ENCODE measurements around the gene TIMM13.
"Not testable (repeated sequence)": the region's sequence is repeated elsewhere in the genome, so short reads cannot be mapped to it uniquely, and the experiment has no call there.

TIMM13 gene

DNA sequence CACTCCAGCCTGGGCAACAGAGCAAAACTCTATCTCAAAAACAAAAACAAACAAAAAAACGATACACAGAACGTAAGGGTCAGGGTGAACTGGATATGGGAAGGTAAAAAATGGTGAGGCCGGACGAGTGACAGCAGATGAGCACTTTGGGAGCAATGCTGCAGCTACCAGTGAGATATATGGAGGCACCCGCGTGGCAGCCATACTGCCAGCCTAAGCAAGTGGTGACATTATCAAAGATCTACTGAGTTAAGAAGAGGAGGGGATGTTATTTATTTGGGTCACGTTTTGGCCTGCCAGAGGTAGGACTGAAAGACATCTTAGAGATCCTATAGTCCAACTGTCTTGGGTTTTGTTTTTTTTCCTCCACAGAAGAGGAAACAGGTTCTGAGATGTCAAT, 14.2 kb downstream of the TIMM13 start:
- no peak for DNase-seq

DNA sequence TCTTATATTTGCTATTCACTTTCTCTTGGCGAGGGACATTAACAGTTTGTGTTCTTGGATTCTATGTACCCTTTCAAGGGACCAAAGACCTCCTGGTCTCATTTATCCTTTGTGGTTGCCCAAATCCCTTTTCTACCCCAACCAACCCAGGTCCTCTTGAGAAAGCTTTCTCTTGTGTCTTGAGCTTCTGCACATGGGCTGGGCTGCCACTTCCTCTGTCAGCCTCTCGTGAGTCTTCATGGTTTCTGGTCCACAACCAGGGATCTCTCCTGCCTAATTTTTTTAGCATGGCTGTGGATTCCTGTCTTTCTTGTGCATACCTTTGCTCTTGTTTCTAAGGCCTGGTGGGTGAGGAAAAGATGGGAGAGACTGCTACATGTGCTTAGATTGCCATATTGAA, 14.9 kb downstream of the TIMM13 start:
- no peak for DNase-seq

DNA sequence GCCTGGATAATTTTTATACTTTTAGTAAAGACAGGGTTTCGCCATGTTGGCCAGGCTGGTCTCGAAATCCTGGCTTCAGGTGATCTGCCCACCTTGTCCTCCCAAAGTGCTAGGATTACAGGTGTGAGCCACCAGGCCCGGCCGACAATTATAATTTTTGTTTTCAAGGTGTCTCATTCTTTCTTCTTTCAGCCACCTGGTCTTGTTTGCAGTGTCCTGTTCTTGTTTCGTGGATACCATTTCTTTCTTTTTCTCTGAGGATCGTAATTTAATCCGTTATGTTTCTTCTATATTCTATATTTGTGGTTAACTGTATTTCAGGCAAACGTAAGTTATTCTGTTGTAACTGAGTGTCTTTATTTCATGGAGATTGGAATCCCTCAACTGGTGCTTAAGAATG, 15.7 kb downstream of the TIMM13 start:
- DNase-seq: no peak

DNA sequence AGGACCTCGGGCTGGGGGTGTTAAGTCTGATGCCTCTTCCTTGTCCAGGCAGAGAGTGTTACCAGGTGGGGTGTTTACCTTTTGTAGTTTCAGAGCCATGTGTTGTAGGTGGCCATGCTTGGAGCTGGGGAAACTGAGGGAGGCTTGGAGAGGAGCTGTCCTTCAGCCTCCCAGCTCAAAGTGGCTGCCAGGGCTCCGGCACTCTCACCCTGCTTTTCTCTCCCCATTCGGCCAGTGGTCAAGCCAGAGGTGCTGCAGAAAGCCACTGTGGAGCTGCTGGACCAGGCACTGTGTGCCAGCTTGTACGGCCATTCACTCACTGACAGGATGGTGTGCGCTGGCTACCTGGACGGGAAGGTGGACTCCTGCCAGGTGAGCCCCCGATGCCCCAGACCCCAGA, 17.4 kb downstream of the TIMM13 start:
- no peak for DNase-seq

DNA sequence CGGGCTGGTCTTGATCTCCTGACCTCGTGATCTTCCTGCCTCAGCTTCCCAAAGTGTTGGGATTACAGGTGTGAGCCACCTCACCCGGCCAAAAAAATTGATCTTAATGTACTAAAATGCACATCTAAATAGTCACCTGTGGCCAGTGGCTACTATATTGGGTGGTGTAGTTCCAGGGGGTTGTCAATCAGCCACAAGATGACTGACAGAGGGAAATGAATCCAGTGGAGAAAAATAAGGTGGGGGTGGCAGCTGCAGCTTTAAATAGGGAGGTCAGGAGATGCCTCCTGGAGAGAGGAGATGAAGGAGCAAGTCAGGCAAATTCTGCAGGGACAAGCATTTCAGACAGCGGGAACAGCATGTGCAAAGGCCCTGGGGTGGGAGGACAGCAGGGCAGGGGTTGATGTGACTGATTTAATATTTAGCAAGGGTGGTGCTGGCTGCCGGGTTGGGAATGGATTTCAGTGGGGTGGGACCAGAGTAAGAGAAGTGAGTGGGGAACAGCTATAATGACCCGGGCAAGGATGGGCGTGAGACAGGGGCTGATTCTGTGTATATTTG, 18.0 kb downstream of the TIMM13 start:
- no peak for DNase-seq

DNA sequence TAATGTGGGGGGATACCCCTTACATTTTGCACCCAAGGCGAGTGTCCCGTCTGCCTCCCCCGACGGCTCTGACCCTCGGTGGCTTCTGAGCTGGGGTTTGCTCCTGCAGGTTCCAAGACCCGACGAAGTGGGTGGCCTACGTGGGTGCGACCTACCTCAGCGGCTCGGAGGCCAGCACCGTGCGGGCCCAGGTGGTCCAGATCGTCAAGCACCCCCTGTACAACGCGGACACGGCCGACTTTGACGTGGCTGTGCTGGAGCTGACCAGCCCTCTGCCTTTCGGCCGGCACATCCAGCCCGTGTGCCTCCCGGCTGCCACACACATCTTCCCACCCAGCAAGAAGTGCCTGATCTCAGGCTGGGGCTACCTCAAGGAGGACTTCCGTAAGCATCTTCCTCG, 19.1 kb downstream of the TIMM13 start:
- no peak for DNase-seq

DNA sequence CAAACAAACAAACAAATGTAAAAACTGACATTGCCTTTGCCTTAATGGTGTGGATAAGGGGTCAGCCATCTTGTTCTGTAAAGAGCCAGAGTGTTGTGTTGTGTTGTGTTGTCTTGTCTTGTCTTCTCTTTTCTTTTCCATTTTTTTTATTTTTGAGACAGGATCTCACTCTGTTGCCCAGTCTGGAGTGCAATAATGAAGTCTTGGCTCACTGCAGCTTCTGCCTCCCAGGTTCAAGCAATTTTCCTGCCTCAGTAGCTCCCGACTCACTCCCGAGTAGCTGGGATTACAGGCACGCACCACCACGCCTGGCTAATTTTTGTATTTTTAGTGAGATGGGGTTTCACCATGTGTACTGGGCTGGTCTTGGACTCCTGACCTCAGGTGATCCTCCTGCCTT, 27.8 kb downstream of the TIMM13 start:
- DNase-seq: no peak

DNA sequence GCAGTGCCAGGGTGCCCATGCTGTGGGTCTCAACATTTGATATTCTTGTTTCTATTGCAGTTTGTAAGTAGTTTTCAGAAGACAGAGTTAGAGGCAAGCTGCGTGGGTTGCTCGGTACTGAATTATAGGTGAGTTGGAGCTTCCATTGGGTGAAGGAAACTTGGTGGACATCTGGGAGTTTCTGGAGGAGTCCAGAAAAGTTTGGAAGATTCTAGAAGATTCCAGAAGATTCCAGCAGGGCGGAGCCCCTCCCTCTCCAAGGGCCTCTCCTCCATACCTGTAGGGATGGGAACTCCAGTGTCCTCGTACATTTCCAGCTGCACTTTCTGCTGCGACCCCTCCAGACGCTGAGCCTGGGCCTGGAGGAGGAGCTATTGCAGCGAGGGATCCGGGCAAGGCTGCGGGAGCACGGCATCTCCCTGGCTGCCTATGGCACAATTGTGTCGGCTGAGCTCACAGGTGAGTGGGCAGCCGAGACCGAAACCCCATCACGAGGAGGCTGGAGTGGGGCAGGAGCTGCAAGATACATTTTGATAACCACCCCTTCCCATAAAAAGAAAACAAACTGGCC, 28.6 kb downstream of the TIMM13 start:
- DNase-seq: no peak

DNA sequence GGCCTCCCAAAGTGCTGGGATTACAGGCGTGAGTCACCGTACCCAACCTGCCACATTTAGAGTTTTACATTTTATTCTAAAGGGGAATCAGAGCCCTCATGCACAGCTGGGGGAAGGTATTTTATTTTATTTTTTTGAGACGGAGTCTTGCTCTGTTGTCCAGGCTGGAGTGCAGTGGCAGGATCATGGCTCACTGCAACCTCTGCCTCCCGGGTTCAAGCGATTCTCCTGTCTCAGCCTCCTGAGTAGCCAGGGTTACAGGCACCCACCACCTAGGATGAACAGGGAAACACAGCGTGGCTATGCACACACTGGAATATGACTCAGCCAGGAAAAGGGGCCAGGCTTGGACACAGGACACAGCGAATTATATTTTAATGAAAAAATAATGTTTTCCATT, 30.2 kb downstream of the TIMM13 start:
- not testable (repeated sequence) for DNase-seq

DNA sequence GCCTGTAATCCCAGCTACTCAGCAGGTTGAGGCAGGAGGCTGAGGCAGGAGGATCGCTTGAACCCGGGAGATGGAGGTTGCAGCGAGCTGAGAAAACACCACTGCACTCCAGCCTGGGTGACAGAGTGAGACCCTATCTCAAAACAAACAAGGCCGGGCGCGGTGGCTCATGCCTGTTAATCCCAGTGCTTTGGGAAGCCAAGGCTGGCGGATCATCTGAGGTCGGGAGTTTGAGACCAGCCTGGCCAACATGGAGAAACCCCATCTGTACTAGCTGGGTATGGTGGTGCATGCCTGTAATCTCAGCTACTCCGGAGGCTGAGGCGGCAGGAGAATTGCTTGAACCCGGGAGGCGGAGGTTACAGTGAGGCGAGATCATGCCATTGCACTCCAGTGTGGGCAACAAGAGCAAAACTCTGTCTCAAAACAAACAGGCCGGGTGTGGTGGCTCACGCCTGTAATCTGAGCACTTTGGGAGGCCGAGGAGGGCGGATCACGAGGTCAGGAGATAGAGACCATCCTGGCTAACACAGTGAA, 32.0 kb downstream of the TIMM13 start:
- DNase-seq: not testable (repeated sequence)

DNA sequence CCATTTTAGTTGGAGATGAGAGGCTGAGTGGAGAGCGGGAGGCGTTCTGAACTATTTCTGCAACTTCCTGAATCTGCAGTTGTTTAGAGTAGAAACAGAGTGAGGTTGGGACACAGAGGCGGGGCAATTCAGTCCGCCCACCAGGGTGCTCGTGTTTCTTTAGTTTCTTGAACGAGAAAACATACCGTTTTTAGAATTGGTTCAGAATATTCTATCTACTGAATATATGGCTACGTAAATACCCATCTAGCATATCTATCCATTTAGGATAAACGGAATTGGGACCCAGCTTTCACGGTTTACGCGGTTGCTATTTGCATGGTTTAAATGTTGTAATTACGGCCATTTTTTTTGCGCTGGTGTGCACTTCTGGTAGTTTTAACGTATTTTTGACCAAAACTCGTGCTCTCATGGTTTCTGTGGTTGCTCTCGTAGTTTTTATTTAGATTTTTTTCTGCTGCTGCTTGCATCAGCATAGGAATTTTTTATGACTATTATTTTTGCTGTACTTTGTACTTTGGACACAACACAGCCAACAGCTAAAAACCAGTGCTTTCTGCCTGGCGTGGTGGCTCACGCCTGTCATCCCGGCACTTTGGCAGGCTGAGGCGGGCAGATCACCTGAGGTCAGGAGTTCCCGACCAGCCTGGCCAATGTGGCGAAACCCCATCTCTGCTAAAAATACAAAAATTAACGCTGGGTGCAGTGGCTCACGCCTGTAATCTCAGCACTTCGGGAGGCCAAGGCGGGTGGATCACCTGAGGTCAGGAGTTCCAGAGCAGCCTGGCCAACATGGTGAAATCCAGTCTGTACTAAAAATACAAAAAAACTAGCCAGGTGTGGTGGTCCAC, 32.7 kb downstream of the TIMM13 start:
- DNase-seq: no peak

DNA sequence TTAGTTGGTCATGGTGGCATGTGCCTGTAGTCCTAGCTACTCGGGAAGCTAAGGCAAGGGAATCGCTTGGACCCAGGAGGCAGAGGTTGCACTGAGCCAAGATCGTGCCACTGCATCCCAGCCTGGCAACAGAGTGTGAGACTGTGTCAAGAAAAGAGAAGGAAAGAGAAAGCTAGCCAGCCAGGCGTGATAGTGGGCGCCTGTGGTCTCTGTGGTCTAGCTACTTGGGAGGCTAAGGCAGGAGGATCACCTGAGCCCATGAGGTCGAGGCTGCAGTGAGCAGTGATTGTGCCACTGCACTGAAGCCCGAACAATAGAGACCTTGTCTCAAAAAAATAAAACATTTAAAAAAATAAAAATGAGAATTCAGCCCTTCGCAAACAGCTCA, 33.3 kb downstream of the TIMM13 start:
- no peak for DNase-seq

DNA sequence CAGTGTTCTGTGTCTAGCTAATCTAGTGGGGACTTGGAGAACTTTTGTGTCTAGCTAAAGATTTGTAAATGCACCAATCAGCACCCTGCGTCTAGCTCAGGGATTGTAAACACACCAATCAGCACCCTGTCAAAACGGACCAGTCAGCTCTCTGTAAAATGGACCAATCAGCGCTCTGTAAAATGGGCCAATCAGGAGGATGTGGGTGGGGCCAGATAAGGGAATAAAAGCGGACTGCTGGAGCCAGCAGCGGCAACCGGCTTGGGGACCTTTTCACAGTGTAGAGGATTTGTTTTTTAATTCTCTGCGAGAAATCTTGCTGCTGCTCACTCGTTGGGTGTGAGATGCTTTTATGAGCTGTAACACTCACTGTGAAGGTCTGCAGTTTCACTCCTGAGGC, 34.5 kb downstream of the TIMM13 start:
- DNase-seq: not testable (repeated sequence)

DNA sequence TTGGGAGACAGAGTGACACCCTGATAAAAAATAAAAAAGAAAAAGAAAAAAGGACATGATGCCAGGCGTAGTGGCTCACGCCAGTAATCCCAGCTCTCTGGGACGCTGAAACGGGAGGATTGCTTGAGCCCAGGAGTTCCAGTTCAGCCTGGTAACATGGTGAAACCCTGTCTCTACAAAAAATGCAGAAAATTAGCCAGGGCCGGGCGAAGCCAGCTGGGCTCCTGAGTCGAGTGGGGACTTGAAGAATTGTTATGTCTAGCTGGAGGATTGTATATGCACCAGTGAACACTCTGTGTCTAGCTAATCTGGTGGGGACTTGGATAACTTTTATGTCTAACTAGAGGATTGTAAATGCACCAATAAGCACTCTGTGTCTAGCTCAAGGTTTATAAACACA, 35.0 kb downstream of the TIMM13 start:
- no peak for DNase-seq

DNA sequence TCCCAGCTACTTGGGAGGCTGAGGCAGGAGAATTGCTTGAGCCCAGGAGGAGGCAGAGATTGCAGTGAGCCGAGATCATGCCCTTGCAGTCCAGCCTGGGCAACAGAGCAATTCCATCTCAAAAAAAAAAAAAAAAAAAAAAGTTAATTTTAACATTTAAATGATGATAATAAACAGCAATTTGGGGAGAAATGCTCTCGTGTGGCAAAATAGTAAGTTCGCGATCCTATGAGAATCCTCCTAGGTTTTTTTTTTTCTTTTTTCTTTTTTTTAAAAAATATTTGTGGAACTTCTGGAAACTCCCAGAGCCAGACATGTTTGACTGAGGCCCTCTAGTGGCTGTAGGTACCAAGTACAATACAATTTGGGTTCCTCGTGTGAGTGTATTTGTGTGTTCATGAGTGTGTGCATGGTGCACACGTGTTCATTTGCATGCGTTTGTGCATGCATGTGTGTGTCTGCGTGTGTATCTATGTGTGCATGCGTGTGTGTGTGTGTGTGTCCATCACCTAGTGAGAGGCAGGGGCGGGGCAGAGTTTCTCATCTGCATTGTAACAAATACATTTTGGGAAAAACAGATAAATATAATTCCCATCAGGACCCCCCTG, 36.2 kb downstream of the TIMM13 start:
- DNase-seq: no peak

DNA sequence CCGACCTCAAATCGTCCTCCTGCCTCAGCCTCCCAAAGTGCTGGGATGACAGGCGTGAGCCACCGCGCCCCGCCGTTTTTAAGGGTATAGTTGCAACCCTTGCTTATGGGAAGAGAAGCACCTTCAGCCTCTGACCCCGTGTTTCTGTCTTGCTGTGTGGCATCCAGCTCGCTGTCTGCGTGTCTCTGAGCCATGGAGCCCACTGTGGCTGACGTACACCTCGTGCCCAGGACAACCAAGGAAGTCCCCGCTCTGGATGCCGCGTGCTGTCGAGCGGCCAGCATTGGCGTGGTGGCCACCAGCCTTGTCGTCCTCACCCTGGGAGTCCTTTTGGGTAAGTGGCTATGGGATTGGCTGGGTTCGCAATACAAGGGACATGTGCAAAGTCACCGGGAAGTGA, 37.8 kb downstream of the TIMM13 start:
- DNase-seq: no peak

DNA sequence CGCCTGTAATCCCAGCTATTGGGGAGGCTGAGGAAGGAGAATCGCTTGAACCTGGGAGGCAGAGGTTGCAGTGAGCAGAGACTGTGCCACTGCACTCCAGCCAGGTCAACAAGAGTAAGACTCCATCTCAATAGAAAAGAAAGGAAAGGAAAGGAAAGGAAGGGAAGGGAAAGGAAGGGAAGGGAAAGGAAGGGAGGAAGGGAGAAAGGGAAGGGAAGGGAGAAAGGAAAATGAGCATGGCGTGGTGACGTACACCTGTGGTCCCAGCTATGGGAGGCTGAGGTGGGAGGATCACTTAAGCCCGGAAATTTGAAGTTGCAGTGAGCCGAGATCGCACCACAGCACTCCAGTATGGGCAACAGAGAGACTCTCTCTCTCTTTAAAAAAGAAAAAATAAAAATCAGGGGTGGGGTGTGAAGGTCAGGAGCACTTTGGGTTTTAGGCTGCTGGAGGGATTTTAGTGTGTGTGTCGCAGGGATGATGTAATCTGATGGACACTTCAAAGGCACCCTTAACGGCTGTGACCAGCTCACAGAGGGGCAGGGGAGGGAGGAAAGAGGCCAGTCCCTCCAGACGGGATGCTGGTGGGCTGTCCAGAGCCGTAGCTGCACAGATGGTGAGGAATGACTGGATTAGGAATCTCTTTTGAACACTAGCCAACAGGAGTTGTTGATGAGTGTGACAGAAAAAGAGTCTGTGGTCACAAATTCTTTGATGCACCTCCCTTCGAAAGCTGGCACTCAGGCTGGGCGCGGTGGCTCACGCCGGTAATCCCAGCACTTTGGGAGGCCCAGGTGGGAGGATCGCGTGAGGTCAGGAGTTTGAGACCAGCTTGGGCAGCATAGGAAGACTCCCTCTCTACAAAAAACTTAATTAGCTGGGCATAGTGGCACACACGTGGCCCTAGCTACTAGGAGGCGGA, 39.8 kb downstream of the TIMM13 start:
- DNase-seq: peak; percentile 69

DNA sequence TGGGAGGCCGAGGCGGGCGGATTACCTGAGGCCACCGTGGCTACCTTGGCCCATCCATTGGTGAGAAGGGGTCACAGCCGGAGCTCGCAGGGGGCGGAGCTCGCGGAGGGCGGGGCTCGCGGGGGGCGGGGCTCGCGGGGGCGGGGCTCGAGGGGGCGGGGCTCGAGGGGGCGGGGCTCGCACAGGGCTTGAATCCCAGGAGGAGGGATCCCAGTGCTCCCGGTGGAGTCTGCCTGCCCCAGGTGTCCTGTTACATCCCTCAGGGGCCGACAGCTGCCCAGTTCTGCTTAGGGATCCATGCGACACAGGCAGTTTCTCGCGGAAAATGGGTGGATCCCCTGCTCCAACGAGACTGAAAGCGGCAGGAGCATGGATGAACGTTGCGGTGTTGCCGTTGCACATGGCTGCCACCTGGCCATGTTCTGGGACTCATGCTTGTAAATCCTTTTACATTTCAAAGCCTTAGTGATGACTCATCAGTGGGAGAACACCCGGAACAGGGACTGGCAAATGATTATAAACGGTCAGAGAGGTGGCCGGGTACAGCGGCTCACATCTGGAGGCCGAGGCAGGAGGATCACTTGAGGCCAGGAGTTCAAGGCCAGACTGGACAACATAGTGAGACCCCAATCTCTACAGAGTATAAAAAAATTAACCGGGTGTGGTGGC, 42.2 kb downstream of the TIMM13 start:
- DNase-seq: peak; percentile 91

DNA sequence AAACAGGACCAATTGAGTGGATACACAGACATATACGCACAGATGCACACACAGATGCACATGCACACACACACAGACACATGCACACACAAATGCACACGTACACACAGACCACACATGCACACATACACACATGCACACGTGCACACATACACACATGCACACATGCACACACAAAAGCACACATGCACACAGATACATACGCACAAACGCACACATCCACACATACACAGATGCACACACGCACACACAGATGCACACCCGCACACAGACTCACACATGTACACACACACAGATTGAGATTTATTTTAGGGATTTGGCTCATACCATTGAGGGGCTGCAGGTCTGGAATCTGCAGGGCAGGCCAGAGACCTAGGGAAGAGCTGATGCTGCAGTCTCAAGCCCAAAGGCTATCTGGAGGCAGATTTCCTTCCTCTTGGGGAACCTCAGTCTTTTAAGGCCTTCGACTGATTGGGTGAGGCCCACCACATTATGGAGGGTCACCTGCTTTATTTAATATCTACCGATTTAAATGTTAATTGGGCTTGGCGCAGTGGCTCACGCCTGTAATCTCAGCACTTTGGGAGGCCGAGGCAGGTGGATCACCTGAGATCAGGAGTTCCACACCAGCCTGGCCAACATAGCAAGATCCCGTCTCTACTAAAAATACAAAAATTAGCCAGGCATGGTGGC, 44.7 kb downstream of the TIMM13 start:
- no peak for DNase-seq

DNA sequence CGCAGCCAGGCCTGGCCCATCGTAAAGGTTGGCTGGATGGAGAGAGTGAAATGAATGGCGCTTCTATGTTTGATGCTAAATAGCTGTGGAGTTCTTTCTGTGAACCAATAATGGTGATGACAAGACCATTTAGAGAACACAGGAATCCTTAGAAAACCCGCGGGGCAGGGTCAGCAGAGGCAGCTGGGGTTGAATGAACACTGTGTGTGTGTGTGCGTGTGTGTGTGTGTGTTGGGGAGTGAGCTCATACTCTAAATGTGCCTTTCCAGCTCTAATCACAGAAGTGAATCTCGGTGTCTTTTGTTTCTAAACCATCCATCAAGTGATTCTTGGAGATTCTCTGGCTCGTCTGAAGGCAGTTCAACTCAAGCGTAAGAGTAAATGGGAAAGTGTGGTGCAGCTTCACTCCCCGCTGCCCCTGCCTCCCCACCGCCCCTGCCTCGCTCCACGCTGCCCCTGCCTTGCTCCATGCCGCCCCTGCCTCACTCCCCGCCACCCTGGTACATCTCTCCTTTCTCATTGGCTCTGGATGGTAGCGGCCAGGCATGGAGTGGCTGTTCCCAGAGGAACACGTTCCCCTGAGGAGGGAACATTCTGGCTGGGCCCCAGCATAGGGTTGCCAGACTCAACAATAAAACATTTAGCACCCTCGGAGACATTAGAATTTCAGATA, 46.1 kb downstream of the TIMM13 start:
- DNase-seq: peak; percentile 82

DNA sequence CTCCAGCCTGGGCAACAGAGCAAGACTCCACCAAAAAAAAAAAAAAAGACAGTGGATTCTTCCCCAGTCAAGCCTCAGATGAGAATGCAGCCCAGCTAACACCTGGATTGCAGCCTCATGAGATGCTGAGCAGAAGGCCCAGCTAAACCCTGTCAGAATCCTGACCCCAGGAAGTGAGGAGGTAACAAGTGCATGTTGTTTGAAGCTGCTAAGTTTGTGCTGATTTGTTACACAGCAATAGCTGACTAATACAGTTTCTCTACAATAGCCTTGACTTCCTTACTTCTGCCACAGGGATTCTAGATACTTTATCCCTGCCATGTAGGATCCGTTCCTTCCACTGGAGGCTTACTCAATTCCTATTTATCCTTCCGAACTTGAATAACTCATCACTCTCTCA, 46.8 kb downstream of the TIMM13 start:
- DNase-seq: no peak
